OCI-LY3 (cell line): ENCODE measurements around the gene CEP19.

Experiments
- CTCF ChIP-seq: fragments of 200-600, 300-600 bp; sonication (generic); IDR thresholded peaks from 2 replicates; pipeline ENCODE4 v1.5.1; 2014; ENCODE audit warnings: antibody characterized with exemption, low read length, low read depth
- EZH2phosphoT487 ChIP-seq: fragments of 200-600 bp; shearing (Covaris generic); IDR thresholded peaks from 2 replicates; pipeline ENCODE4 v1.6.1; 2018; ENCODE audit warnings: antibody characterized with exemption, mixed run types, low read depth

GRCh38 chr3:196699749-196700148 lies 12.3 kb downstream of the CEP19 start:
- TF ChIP-seq CTCF: no peak
- TF ChIP-seq EZH2phosphoT487: no peak
